ENCODE results near the gene MYL3.
"Not testable (repeated sequence)": the region's sequence is repeated elsewhere in the genome, so short reads cannot be mapped to it uniquely, and the experiment has no call there.

The MYL3 gene

DNA sequence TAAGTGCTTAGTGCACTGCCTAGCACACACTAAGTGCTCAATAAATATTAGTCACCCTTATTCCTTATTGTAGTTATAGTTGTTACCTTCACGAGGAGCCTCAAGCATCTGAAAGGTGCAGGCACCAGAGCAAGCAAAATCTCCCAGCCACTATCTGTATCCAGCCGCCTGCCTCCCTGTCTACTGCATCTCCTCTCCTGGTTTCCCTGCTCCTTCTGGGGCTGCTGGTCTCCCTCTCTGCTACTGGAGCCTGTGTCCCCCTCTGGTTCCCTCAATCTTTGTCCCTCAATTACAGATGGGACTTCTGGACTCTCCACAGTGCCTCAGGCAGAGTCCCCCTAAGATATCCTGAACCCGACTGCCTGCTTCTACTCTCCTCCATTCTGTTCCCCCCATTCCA, 18.8 kb downstream of the MYL3 start:
- no peak overlapping the region for H3K4me3 ChIP-seq (ENCODE audit: low read length)
- no peak for DNase-seq (ENCODE audit: low read depth, low spot score)

- H3K4me3 ChIP-seq (ENCODE audit: low read length): no peak overlapping the region
- no peak for DNase-seq (ENCODE audit: low read depth, low spot score)
Measured at GRCh38 chr3:46843508-46843907, 19.7 kb downstream of the MYL3 start.

- no peak for DNase-seq (ENCODE audit: low read depth, low spot score)
- H3K4me3 ChIP-seq (ENCODE audit: low read length): no peak overlapping the region
Measured at GRCh38 chr3:46840491-46840890, 22.8 kb downstream of the MYL3 start.

DNA sequence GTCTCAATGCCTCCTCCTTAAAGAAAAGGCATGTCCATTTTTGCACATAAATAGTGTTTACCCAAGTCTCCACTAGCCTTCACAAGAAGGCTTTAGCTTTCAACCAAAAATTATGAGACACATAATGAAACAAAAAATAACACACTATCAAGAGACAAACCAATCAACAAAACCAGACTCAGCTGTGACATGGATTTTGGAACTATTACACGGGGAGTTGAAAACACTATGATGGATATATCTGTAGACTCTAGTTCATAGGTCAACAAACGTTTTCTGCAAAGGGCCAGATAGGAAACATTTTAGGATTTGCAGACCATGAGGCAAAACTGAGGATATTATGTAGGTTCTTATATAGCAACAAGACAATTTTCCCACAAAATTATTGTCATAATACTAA, 24.9 kb downstream of the MYL3 start:
- no peak overlapping the region for H3K4me3 ChIP-seq (ENCODE audit: low read length)
- DNase-seq (ENCODE audit: low read depth, low spot score): no peak

DNA sequence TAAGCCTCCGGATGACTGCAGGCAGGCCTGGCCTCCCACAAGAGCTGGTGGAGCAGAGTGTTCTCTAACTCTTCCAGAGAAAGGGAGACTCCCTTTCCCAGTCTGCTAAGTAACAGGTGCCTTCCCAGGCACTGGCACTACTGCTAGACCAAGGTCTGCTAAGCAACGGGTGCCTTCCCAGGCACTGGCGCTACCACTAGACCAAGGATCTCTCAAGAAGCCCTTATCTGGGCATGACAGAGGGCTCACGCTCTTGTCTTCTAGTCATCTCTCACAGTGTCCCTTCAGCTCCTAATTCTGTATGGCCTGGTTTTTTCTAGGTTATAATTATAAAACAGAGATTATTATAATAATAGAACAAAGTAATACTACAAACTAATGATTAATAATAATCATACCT, 27.8 kb downstream of the MYL3 start:
- DNase-seq (ENCODE audit: low read depth, low spot score): no peak
- H3K4me3 ChIP-seq (ENCODE audit: low read length): no peak overlapping the region

DNA sequence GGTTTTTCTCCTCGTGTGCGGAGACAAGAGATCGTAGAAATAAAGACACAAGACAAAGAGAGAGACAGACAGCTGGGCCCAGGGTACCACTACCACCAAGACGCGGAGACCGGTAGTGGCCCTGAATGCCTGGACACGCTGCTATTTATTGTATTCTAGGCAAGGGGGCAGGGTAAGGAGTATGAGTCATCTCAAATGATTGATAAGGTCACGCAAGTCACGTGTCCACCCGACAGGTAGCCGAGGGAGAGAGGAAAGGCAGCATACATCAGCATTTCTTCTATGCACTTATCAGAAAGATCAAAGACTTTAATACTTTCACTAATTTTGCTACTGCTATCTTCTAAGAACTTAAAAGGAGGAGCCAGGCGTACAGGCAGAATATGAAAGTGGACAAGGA, 28.2 kb downstream of the MYL3 start:
- no peak overlapping the region for H3K4me3 ChIP-seq (ENCODE audit: low read length)
- DNase-seq (ENCODE audit: low read depth, low spot score): no peak

DNA sequence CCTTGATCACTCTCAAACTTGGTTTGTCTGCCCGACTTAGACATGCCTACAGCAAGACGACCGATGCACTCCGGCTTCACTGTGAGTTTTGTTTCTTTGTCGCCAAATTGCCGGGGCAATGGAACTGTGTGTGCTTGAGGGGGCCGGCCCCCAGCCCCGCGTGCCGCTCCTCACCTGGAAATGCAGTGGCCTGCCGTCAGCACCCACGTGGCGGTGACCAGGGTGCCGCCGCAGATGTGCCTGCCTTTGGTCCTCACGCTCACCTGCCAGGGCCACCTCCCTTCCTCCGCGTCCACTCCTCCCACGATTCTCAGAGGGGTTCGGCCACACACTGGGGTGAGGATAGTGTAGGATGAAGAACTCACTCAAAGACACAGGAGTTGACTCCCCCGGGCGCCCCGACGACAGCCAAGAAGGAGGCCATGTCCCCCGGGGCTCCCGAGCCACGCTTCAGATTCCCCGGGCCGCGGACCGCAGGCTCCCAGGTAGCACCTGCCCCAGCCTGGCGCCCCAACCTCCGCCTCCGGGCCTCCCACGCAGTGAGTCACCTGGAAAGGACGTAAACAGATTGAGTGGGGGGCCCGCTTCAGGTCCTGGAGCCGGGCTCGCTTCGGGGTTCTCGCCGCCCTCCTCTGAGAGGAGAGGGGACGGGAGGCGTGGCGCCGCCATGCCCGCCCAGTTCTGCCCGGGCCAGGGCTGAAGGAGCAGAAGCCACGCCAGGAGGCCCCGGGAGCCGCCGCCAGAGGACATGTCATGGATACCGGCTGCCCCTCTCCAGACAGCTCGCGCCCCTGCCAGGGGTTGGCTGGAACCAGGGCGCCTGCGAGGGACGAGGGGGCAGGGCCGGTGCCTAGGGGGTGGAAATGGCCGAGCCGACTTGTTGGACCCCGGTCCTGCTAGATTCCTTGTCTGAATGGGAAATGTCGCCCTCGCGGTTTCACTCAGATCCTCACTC, 29.6 kb downstream of the MYL3 start:
- no peak for DNase-seq (ENCODE audit: low read depth, low spot score)

GRCh38 chr3:46831841-46832240, 31.4 kb downstream of the MYL3 start:
- no peak overlapping the region for H3K4me3 ChIP-seq (ENCODE audit: low read length)
- no peak for DNase-seq (ENCODE audit: low read depth, low spot score)

More for the DNA sequence above, 29.6 kb downstream of the MYL3 start:
- no peak overlapping the region for H3K4me3 ChIP-seq (ENCODE audit: low read length)

GRCh38 chr3:46831316-46831715, 31.9 kb downstream of the MYL3 start:
- DNase-seq (ENCODE audit: low read depth, low spot score): no peak
- no peak overlapping the region for H3K4me3 ChIP-seq (ENCODE audit: low read length)

- DNase-seq (ENCODE audit: low read depth, low spot score): no peak
- H3K4me3 ChIP-seq (ENCODE audit: low read length): no peak overlapping the region
Measured at GRCh38 chr3:46830801-46831200, 32.4 kb downstream of the MYL3 start.

DNA sequence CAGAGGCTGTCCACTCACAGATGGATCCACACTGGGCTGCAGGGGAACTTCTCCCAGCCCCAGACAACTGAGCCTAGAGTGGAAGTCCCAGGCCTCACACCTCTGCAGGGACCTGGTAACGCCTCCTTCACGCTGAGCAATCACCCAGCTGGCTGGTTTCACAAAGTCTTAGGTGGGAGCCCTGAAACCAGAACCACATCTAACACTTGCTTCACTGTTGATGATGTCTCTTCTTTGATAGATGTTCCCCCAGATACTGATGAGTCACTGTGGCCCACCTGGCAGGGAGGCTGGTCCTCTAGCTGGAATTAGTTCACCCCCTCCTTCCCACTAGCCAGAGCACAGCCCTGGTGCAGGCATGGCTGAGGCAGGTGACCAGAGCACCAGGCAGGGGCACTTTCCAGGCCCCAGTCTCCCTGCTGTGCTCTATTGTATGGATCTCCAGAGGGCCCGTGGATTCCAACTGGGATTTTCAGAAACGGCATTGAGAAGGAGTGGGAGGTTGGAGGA, 33.5 kb downstream of the MYL3 start:
- DNase-seq (ENCODE audit: low read depth, low spot score): peak; percentile 88
- H3K4me3 ChIP-seq (ENCODE audit: low read length): no peak overlapping the region

- DNase-seq (ENCODE audit: low read depth, low spot score): no peak
- no peak overlapping the region for H3K4me3 ChIP-seq (ENCODE audit: low read length)
Measured at GRCh38 chr3:46825450-46825849, 37.8 kb downstream of the MYL3 start.

GRCh38 chr3:46824211-46824970, 38.9 kb downstream of the MYL3 start:
- no peak for DNase-seq (ENCODE audit: low read depth, low spot score)
- no peak overlapping the region for H3K4me3 ChIP-seq (ENCODE audit: low read length)

DNA sequence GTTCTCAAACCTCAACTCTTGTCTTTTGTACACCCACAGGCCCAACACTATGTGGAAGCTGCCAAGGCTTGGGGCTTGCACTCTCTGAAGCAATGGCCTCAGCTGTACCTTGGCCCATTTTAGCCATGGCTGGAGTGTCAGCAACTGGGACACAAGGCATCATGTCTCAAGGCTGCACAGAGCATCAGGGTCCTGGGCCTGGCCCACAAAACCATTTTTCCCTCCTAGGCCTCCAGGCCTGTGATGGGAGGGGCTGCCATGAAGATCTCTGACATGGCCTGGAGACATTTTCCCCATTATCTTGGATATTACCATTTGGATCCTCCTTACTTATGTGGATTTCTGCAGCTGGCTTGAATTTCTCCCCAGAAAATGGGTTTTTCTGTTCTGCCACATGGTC, 39.9 kb downstream of the MYL3 start:
- DNase-seq (ENCODE audit: low read depth, low spot score); H3K4me3 ChIP-seq (ENCODE audit: low read length): not testable (repeated sequence)

DNA sequence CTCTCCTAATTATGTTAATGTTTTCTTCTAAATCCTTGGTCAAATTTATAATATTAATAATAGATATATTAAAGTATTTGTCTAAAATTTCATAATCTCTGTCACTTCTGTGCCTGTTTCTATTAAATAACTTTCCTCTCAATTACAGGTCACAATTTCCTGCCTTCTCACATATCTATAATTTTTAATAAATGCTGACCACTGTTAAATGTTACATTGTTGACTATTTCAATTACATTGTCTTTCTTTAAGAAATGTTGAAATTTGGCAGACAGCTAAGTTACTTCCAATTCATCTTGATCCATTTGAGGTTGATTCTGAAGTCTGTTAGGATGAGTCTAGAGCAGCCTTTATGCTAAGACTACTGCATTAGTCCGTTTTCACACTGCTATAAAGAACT, 41.7 kb downstream of the MYL3 start:
- H3K4me3 ChIP-seq (ENCODE audit: low read length): no peak overlapping the region
- DNase-seq (ENCODE audit: low read depth, low spot score): no peak

DNA sequence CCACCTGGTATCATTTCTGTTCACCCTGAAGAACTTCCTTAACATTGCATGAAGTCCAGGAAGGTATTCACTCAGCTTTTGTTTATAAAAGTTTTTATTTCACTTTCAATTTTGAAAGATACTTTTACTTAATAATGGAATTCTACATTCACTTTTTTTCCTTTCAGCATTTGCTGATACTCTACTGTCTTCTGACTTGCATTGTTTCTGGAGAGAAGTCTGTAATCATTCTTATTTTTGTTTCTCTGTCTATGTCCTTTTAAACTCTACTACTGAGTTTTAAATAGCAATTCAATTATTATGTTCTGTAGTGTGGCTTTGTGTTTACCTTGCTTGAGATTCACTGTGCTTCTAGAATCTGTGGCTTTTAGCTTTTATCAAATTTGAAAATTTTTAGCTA, 42.4 kb downstream of the MYL3 start:
- H3K4me3 ChIP-seq (ENCODE audit: low read length): no peak overlapping the region
- DNase-seq (ENCODE audit: low read depth, low spot score): no peak

DNA sequence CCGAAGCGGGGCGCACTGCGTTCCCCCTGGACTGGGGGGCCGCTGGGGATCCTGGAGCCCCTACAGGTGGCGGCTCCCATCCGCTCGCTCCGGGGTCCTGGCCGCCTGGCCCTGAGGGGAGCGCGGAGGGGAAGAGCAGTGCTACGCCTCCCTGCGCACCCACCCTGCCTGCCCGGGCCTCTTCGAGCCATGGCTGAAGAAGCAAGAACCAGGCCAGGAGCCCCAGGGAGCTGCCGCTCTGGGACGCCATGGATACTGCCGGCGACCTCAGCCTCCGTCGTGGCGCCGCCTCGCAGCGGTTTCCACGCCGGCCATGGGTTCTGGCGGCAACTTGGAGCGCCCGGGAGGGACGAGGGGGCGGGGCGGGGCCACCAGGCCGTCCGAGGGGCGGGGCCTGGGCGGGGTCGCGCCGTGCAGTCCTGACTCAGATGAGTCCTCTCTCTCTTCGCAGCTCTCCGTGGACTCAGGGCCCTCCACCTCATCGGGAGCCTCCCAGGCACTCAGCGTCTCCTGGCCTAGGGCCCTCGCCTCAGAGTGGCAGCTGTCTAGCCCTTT, 50.9 kb downstream of the MYL3 start:
- H3K4me3 ChIP-seq (ENCODE audit: low read length): no peak overlapping the region
- DNase-seq (ENCODE audit: low read depth, low spot score): no peak

DNA sequence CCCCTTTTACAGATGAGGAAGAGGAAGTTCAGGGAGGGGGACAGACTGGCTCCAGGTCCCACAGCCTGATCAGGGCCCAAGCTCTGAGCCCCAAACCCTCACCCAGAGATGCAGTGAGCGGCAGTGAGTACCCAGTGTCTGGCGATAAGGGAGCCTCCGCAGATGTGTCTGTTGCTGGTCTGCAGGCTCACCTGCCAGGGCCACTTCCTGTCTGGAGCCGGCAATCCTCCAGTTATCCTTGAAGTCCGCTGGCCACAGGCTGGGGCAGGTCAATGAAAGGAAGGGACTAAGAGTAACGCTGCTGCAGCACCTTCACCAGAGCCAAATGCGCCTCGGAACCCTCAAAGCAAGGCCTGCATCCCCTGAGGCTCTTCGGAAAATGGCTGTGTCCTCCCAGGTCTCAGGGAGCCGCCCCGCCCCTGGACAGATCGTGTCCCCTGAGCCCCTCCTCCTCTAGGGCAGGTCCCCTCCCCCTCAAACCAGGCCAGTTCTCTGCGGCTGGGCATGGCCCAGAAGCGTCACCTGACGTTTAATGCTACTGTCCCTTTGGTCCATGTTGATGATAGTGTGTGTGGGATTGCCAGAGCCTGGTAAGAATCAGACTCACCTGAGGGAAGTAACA, 51.5 kb downstream of the MYL3 start:
- H3K4me3 ChIP-seq (ENCODE audit: low read length): no peak overlapping the region
- no peak for DNase-seq (ENCODE audit: low read depth, low spot score)

GRCh38 chr3:46808766-46809165, 54.5 kb downstream of the MYL3 start:
- not testable (repeated sequence) for H3K4me3 ChIP-seq (ENCODE audit: low read length); DNase-seq (ENCODE audit: low read depth, low spot score)

Measured in Jurkat, Clone E6-1 (cell line).